ENCODE data around the gene RFX3.
A peak's percentile ranks its signal among the peaks of the same experiment; 100 is the strongest.

Gene RFX3

DNA sequence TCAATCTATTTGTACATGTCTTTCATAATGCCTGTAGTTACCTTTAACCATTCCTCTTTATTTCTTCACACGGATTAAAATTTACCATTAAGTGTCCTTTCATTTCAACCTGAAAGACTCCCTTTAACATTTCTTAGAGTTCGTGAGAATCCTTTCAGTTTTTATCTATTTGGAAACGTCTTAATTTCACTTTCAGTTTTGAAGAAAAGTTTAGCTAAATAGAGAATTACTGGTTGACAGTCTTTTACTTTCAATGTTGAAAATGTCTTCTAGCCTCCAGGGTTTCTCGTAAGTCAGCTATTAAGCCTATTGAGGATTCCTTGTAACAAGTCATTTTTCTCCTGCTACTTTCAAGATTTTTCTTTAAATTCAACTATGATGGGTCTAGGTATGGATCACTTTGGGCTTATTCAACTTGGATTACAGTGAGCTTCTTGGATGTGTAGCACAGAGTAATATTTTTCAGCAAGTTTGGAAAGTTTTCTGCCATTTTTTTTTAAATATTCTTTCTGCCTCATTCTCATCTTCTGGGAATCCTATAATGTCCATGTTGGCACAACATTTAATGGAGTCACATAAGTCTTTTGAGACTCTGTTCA is 48.5 kb downstream of the RFX3 start:
- no peak for DNase-seq (ENCODE audit: low read depth)

DNA sequence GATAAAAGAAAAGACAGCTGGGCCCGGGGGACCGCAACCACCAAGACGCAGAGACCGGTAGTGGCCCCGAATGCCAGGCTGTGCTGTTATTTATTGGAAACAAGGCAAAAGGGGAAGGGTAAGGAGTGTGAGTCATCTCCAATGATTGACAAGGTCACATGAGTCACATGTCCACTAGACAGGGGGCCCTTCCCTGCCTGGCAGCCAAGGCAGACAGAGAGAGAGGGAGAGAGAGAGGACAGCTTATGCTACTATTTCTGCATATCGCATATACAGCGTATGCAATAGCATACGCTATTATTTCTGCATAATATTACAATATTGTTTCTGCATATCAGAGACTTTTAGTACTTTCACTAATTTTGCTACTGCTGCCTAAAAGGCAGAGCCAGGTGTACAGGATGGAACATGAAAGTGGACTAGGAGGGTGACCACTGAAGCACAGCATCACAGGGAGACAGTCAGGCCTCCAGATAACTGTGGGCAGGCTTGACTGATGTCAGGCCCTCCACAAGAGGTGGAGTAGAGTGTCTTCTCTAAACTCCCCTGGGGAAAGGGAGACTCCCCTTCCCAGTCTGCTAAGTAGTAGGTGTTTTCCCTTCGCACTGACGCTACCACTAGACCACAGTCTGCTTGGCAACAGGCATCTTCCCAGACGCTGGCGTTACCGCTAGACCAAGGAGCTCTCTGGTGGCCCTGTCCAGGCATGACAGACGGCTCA is 50.3 kb downstream of the RFX3 start:
- no peak for DNase-seq (ENCODE audit: low read depth)

DNA sequence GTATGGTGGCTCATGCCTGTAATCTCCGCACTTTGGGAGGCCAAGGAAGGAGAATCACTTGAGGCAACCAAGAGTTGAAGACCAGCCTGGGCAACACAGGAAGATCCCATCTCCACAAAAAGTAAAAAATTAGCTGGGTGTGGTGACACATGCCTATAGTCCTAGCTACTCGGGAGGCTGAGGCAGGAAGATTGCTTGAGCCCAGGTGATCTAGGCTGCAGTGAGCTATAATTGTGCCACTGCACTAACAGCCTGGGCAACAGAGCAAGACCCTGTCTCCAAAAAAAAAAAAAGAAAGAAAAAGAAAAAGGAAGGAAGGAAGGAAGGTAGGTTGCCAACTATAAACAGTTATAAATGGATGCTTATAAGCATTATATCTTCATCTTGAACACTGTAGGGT is 51.0 kb downstream of the RFX3 start:
- DNase-seq (ENCODE audit: low read depth): no peak

DNA sequence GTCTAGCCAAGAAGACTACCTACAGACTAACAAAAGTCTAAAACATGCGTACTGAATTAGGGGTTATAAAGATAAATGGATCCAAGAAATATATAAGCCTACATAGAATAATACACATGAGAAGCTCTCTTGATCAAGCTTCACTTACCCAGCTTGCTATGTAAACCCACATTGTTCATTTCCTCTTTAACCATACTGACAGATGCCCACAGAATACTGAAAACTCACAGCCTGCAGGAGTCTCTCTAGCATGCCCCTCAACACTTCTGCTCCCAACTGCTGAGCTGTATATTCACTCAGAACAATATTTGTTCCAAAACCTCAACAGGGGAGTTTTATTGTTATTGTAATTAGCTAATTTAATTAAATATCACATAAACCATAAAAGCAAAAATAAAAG is 52.4 kb downstream of the RFX3 start:
- no peak for DNase-seq (ENCODE audit: low read depth)

DNA sequence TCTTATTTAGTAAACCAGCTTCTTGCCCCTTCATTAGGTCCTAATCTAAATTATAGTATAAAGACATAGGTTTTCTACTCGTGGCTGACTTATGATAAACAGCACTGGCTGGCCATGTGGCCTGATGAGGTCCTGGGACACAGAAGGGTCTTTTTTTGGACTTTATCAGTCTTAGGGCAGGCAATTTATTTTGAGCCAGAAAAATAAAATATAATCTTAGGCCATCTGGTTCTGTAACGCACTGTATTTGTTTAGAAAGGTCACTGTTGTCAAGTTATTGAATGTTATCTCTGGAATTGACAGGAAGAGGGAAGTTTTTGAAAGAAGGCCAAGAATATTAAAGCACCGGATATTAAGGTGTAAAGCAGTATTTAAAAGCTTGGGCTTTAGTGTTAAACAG is 53.9 kb downstream of the RFX3 start:
- no peak for DNase-seq (ENCODE audit: low read depth)

DNA sequence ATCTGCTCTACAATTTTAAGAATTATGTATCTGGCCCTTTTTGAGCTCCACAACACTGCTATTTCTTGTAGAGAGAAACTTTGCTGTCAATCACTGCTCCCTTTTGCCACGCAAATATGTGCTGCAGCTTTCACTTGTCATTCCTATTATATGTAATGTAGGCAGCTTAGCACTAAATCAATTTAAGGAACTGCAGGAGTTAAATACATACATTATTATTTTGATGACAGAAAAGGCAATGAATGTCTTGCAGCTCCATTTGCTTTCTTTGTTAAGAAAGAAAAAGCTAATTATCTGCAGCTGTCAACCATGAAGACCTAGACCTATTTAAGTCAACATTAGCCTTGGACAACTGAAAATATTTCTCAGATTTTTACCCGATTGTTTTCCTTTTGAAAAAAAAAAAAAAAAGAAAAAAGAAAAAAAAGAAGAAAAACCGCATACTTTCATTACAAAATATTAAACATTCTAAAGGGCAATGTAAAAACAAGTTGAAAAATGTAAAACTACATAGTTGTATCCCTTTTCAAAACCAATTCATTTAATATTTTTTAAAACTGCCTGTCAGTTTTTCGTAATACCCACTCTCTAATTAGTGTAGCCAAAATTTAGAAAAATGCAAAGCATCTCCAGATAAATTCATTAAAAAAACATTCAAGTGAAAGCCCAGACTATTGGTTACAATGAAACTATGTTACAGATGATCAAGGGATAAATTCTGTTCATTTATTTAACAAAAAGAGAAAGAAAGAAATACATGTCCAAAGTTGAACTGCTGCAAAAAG is 57.2 kb downstream of the RFX3 start:
- DNase-seq (ENCODE audit: low read depth): no peak

DNA sequence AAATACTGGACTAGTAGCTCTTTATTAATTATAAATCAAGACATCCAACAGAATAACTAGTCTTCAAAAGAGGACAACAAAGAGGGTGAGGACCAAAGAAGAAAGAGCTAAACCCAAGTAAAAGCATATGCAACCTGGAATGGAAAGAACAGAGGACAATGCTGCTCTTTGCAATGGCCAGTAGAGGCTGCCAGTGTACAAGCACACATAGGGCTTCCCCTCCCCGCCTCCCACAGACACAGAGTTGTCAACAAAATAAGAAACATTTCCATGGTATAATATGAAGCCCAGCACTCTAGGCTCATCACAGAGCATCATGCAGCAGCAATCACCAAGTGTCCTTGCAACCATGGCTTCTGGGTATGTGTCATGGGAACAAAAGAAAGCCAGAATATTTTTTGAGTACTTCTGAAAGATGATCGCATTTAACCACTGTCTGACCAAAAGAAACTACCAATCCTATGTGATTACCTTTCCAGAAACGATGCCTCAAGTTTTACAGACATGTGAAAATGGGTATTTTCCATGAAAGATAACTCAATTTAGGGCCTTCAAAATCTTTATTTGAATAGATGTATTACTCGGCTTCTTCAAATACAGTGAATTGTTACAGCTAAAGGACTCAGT is 58.1 kb downstream of the RFX3 start:
- peak; percentile 47 for DNase-seq (ENCODE audit: low read depth)

DNA sequence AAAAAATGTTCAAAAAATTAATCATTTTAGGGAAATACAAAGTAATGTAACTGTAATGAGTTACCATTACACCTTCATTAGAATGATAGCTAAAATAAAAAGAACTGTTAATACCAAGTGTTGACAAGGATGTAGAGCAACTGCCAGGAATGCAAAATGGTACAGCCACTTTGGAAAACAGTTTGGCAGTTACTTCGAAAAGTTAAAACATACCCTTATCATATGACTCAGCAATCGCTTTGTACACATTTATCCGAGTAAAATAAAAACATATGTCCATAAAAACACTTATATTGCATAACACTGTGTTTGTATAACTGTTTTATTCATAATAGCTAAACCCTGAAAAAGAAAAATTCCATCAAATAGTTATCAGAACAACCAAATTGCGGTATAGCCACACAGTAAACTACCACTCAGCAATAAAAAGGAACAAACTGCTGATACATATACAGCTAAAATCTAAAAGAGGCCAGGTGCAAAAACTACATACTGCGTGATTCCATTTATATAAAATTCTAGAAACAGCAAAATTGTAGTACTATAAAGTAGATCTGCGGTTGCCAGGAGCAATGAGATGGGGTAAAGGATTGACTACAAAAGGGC is 61.7 kb downstream of the RFX3 start:
- no peak for DNase-seq (ENCODE audit: low read depth)

DNA sequence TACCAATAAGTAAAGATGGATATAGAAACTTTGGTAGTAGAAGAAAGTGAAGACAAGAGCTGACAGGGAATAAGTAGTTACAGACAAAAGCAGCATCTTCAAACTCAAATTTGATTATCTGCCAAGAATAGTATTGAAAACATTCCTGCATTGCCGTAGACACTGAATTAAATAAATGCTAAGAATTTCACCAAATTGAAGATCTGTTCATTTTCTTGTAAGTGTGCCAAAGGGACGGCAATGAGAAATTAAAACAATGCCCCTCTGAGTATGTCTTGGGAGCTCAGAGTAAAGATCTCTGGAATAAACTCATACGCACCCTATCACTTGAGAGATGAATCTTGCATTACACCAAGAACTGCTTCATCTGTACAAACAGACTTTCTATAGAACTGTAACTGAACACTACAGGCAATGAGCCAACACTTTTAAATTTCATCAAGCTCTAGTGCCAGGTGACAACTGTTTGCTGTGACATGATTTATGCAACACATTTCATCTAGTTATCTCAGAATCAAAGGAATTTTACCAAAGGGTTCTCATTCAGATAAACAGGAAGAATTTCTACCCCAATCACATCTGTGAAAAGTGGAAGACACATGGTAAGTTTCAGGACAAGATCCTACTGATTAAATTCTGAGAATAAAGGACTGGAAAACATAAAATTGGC is 66.9 kb downstream of the RFX3 start:
- DNase-seq (ENCODE audit: low read depth): no peak

DNA sequence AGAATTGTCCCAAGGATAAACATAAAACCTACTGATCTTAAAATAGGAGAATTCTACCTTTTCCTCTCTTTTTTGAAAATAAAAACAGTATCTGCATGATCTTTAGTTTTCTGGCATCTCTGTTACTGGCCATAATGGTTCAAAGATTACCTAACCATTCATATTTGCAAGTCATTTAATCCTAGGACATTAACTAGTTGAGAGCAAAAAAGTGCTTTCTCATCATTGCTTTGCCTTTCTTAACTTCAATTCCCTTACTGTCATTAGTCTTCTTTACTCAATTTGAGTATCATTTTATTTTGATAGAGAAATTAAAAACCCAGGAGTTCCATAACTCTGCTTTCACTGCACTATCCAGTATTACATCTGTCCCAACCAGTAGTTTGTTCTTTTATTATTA is 68.6 kb downstream of the RFX3 start:
- no peak for DNase-seq (ENCODE audit: low read depth)

DNA sequence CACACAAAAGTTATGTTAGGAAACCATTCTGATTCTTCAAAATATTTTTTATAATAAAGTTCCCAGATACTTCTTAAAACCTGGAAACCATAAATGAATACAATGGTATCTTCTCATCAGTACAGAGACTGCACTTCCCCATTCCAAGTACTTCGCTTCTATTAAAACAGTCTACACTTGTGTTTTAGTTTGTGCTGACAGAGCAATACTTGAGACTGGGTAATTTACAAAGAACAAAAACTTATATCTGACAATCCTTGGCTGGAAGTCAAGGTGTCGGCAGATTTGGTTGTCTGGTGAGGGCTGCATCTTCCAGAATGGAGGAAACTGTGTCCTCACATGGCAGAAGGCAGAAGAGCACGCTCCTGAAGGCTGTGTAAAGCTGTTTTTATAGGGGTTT is 70.1 kb downstream of the RFX3 start:
- no peak for DNase-seq (ENCODE audit: low read depth)

DNA sequence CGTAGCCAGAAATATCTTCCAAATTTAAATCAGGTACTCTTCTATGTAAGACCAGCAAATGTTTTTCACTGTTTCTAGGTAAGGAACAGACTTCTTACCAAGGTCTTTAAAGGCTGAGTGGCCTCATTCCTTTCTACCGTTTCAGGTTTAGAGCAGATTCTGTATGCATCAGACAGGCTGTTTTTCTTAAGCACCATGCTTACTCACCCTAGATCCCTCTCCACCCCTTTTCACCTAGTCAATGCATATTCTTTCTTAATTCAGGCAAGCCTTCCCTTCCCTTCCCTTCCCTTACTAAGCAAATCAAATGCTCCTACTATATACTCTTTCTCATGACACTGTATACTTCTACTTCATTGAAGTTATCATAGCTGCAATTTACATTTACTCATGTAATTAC is 70.7 kb downstream of the RFX3 start:
- DNase-seq (ENCODE audit: low read depth): no peak

DNA sequence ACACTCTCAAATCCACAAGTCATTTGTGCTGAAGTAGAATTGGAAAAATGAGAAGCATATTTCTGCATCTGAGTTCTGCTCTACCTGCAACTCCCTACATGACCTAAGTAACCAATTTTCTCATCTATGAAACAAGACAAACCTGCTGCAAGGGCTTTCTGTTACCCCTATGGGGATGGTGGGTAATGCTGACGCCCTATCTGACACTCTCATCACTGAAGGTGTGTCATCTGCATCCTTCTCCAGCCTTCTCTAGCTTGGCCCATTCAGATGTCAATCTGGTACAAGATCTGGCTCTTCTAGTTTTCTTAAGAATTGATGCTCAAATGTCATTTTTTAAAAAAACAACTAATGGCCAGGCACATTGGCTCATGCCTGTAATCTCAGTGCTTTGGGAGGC is 73.8 kb downstream of the RFX3 start:
- no peak for DNase-seq (ENCODE audit: low read depth)

DNA sequence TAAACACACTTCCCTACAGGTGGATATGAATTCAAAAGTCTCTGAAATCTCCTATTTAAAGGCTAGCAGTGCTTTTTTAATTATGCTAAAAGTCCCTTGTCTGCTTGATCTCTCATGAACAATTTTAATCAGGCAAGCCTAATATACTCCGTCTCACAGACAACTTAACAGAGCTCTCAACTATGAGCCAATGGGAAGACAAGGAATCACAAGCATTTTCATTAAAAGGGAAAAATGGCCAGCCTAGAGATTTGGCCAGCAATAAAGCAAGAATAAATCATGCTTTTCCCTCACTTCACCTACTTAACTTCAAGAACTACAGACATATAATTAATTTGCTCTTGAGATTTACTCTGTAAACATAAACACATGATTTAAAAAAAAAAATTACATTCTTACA is 78.0 kb downstream of the RFX3 start:
- DNase-seq (ENCODE audit: low read depth): no peak

DNA sequence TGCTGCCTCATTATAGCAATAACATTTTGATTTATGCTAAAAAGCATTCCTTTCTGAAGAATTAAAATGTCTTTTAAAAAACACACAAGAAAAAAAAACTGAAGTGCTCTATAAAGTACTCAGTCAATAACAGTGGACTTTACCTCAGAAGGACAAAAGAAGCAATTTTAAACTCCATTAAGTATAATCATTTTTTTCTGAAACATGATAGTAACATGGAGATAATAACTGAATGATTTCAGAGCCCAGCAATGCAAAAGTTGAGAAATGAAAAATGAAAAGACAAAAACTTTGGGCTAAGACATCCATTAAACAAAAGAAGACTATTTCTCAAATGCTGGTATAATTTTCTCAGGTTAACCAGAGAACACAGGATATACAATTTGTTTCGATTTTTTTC is 78.7 kb downstream of the RFX3 start:
- no peak for DNase-seq (ENCODE audit: low read depth)

DNA sequence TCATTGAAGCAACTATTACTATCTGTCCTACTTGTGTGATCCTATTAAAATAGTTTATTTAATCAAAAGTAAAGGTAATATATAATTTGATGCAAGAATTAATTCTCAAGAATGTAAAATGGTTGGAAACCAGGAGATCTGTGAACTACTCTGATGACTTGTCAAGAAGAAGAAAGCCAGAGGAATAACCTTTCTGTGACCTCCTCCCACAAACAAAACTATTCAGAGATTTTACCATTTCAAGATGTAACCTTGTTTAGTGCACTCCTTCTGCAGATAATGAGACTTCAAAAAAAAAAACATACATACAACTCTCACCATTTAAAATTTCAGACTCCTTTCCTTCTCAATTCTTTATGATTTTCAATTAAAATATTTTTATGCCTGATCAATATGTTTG is 79.5 kb downstream of the RFX3 start:
- peak; percentile 8 for DNase-seq (ENCODE audit: low read depth)

DNA sequence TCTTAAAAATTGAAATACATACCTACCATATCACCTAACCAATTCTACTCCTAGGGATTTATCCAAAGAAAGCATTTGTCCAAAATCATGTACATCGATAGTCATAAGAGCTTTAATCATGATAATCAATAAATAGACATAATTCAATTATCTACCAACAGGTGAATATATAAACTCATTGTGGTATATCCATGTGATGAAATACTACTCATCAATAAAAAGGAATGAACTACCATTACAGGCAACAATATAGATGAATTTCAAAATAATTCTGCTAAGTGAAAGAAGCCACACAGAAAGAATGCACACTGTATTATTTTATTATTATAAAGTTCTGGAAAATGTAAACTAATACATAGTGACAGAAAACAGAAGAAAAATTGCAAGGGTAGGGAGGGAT is 81.8 kb downstream of the RFX3 start:
- no peak for DNase-seq (ENCODE audit: low read depth)

DNA sequence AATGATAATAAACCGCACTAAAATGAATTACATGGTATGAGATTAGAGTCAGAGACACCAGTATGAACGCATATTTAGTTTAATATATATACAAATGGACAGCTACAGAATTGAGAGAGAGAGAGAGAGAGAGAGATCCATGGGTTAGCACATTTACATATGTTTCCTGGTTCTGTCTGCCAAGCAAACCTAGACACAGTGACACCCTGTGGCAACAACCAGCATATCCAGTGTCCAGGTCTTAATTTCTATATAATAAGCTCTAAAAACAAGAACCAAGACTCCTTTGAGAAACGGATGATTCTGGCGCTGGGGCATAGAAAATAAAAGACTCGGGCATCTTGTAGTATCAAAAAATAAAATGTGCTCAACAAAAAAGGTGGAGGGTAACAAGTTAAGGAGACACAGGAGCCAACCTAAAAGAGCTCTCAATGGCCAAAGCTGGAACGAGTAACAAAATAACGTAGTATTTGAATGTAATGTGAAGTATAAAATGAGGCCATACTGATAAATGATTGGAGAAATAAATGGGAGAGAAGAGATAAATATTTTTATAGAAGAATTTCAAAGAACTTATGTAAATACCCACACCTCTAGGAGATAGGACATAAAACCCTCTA is 84.5 kb downstream of the RFX3 start:
- DNase-seq (ENCODE audit: low read depth): peak; percentile 31

DNA sequence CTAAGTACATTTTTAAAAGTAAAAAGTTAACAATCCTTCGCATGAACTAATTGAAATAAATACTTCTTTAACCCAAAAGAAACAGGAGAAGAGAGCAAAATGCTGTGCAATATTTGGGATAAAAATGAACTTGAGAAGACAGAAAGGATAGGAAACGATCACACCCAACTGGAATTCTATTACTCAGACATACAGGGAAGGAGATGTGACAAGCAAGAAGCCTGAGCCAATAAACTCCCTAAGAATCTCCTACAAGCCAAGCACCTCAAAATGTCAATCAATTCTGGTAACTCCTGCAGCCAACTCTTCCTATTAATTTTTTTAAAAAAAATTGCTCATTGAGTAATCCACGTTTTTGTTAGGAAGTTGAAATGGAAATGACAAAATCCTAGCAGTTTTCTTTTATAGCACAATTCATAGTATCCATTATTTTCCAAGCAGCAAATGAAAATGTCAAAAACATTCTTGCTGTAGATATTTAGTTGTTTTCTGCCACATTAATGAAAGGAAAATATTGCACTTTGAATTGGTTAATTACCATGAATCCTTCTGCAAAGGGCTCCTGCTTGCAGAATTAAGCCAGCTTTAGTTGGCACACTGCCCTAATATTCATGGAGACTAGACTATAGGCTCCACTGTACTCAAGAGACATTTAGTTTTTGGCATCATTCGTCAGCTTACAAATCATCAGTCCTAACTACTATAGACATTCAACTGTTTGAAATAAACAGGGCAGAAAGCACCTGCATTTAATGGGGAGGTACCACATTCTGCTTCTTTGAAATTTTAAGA is 89.0 kb downstream of the RFX3 start:
- peak; percentile 8 for DNase-seq (ENCODE audit: low read depth)

DNA sequence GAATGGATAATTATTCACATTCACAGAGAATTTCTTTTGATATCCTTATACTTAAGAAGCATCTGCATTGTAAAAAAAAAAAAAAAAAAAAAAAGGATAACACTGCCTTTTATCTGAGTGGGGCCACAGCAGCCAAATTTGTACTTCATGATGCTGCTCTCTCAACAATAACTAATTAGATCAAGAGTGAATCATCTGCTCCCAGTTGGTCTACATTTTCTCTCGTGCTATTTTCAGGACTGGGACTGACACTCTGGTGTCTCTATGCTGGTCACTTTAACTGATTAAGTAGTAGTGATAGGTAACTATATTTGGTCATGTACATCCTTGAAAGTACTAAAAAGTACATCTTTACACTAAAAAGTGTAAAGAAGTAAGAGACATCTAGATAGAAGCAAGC is 90.1 kb downstream of the RFX3 start:
- no peak for DNase-seq (ENCODE audit: low read depth)

DNA sequence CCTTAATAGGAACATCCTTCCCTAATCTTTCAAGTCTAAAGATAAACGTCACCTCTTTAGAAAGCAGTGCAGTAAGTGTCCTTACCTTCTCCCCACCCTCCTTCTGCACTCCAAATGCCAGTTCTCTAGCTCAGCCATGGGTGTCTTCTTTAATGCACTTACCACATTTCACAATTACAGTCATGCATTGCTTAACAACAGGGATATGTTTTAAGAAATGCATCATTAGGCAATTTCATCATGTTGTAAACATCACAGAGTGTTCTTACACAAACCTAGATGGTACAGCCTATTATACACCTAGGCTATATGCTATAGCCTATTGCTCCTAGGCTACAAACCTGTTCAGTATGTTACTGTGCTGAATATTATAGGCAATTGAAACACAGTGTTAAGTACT is 91.2 kb downstream of the RFX3 start:
- DNase-seq (ENCODE audit: low read depth): peak; percentile 8

Measured in non-pigmented ciliary epithelial cell (primary cell).